Natural killer cell (primary cell): ENCODE results near the gene NSRP1. TPM values are rescaled to one million over a fixed set of nuclear protein-coding genes. Genes with fewer than 3 reads are reported as not detected.

Source experiments
- ATAC-seq, 3 donors: fragments of 150-1000 bp in 2 of 3; fragments of 200-7000 bp in 1 of 3; cut with Tn5 transposase; 1 replicate in 1 of 3; 2 replicates in 2 of 3; pipeline ENCODE4 v1.10.0; 2021; ENCODE audit warnings: mild to moderate bottlenecking in 2 of 3, moderate library complexity in 2 of 3
- DNase-seq, 2 donors: peaks; one replicate each; pipeline versions ENCODE4 v3.0.0 to v3.0.0-alpha.2; 2013 to 2021; ENCODE audit warnings: mixed read lengths in 1 of 2
- H3K27ac ChIP-seq: one replicate; pipeline ENCODE4 v1.5.1; 2013; ENCODE audit warnings: mild to moderate bottlenecking, low read length
- H3K27me3 ChIP-seq: one replicate; pipeline ENCODE4 v1.6.1; 2013; ENCODE audit warnings: low read length; ENCODE audit not compliant: control insufficient read depth, insufficient read depth
- H3K36me3 ChIP-seq: one replicate; pipeline ENCODE4 v1.6.1; 2013; ENCODE audit warnings: low read length; ENCODE audit not compliant: control insufficient read depth, insufficient read depth
- H3K4me1 ChIP-seq: one replicate; pipeline ENCODE4 v1.6.1; 2013; ENCODE audit warnings: low read length; ENCODE audit not compliant: control insufficient read depth, insufficient read depth
- H3K4me3 ChIP-seq: one replicate; pipeline ENCODE4 v1.5.1; 2013; ENCODE audit warnings: low read length
- H3K9me3 ChIP-seq: one replicate; pipeline ENCODE4 v1.6.1; 2013; ENCODE audit warnings: low read length; ENCODE audit not compliant: control insufficient read depth, insufficient read depth
- H3K27ac Mint-ChIP-seq, 2 donors: one replicate each; pipeline ENCODE4 v1.8.0; 2022; ENCODE audit warnings: mild to moderate bottlenecking in 2 of 2, mixed read lengths in 2 of 2, moderate library complexity in 1 of 2
- H3K27me3 Mint-ChIP-seq, 2 donors: one replicate each; pipeline ENCODE4 v1.8.0; 2022; ENCODE audit warnings: low read depth in 2 of 2, mixed read lengths in 2 of 2
- H3K36me3 Mint-ChIP-seq: one replicate; pipeline ENCODE4 v1.8.0; 2022; ENCODE audit warnings: mixed read lengths
- H3K4me1 Mint-ChIP-seq, 2 donors: one replicate each; pipeline ENCODE4 v1.8.0; 2022; ENCODE audit warnings: mixed read lengths in 2 of 2
- H3K4me3 Mint-ChIP-seq: one replicate; pipeline ENCODE4 v1.8.0; 2022; ENCODE audit warnings: mild to moderate bottlenecking, moderate library complexity, mixed read lengths
- H3K9me3 Mint-ChIP-seq, 2 donors: one replicate each; pipeline ENCODE4 v1.8.0; 2022; ENCODE audit warnings: mixed read lengths in 2 of 2
- WGBS: methylation state at CpG from one replicate; pipeline ENCODE4 v1.1.7; 2013; ENCODE audit warnings: missing lambda C conversion rate; ENCODE audit not compliant: insufficient coverage; 5-methylcytosine and 5-hydroxymethylcytosine counted together
- intact Hi-C: fragments of 100-400 bp; cut with micrococcal nuclease; formaldehyde crosslinking; loops from one replicate; pipeline ENCODE4 v1.14.2; 2022
- total RNA-seq, 4 donors: library from RNA; stranded (reverse); fragments of 120-200 nt in 1 of 4; gene quantifications; one replicate each; pipeline versions ENCODE4 v1.2.3 to v1.2.4, GENCODE V29; 2013 to 2022
- TF ChIP-seq, protein P1 (sequence below): fragments of 200-600 bp; IDR thresholded peaks from one replicate; pipeline ENCODE4 v1.8.0; 2022; ENCODE audit warnings: antibody characterized with exemption

The NSRP1 gene
- total RNA-seq, 3 donors from 2014 or later (not counting 1 experiment from before 2014, with no cell fraction given) = 27.0 to 33.7 (median 29.7) TPM

- Mint-ChIP-seq H3K27ac (no peak overlapping the region), H3K4me3 (no peak overlapping the region), H3K9me3 (no peaks in the 10 kb centered on the region), H3K27me3 (no peaks in the 10 kb centered on the region), H3K4me1 (peaks cover 29 to 35% of the 10 kb centered on the region in 2 donors), H3K36me3 (no peaks in the 10 kb centered on the region)
- DNase-seq = no peak
- Histone ChIP-seq H3K36me3 (peaks cover 14% of the 10 kb centered on the region), H3K9me3 (no peaks in the 10 kb centered on the region), H3K27me3 (no peaks in the 10 kb centered on the region), H3K27ac (no peak overlapping the region), H3K4me3 (no peak overlapping the region), H3K4me1 (no peaks in the 10 kb centered on the region)
- intact Hi-C loops = no loop called here
- no peak for ATAC-seq
- TF ChIP-seq, protein P1, sequence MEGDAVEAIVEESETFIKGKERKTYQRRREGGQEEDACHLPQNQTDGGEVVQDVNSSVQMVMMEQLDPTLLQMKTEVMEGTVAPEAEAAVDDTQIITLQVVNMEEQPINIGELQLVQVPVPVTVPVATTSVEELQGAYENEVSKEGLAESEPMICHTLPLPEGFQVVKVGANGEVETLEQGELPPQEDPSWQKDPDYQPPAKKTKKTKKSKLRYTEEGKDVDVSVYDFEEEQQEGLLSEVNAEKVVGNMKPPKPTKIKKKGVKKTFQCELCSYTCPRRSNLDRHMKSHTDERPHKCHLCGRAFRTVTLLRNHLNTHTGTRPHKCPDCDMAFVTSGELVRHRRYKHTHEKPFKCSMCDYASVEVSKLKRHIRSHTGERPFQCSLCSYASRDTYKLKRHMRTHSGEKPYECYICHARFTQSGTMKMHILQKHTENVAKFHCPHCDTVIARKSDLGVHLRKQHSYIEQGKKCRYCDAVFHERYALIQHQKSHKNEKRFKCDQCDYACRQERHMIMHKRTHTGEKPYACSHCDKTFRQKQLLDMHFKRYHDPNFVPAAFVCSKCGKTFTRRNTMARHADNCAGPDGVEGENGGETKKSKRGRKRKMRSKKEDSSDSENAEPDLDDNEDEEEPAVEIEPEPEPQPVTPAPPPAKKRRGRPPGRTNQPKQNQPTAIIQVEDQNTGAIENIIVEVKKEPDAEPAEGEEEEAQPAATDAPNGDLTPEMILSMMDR = no peak
- no CpG with 5 or more reads among the region's 3 CpGs for WGBS
Measured at GRCh38 chr17:30158896-30159625, 42.4 kb downstream of the NSRP1 start.

DNA sequence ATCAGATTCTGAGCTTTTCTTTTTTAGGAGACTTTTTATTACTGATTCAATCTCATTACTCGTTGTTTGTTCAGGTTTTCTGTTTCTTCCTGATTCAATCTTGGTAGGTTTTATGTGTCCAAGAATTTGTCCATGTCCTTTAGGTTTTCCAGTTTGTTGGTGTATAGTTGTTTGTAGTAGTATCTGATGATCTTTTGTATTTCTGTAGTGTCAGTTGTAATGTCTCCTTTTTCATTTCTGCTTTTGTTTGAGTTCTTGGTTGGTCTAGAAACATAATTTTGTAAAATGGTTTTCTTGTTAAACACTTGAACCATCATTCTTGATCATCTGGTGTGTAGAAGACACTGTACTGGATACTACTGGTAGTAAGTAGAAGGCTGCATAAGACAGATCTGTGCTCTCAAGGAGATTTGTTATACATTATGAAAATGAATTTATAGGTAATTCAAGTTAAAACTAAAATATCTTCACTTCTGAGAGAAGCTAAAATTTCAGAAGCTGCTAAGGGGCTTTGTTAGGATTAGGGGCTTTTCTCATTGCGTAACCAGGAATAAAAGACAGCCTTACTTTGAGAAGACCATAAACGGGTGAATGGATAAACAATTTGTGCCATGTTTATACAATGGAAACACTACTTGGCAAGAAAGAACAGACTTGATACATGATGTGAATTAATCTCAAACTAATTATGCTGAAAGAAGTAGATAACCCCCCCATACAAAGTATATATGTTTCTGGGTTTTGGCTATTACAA, 44.0 kb downstream of the NSRP1 start:
- intact Hi-C loops = no loop called here
- H3K27ac Mint-ChIP-seq = peak overlapping the region in 1 of 2 donors; percentile 6
- no peak for DNase-seq
- no peak for ATAC-seq
- Histone ChIP-seq H3K27me3 (no peaks in the 10 kb centered on the region), H3K4me3 (no peak overlapping the region), H3K4me1 (no peaks in the 10 kb centered on the region), H3K9me3 (no peaks in the 10 kb centered on the region), H3K36me3 (peaks cover 11% of the 10 kb centered on the region), H3K27ac (no peak overlapping the region)
- H3K9me3 Mint-ChIP-seq = no peaks in the 10 kb centered on the region
- H3K36me3 Mint-ChIP-seq = no peaks in the 10 kb centered on the region
- TF ChIP-seq, protein P1 = no peak
- no peak overlapping the region for H3K4me3 Mint-ChIP-seq
- H3K4me1 Mint-ChIP-seq = peaks cover 29 to 41% of the 10 kb centered on the region in 2 donors
- no peaks in the 10 kb centered on the region for H3K27me3 Mint-ChIP-seq
- 100% methylated on average over 2 of the region's 3 CpGs for WGBS

- no peak for DNase-seq
- Mint-ChIP-seq H3K36me3 (no peaks in the 10 kb centered on the region), H3K27me3 (no peaks in the 10 kb centered on the region), H3K4me1 (peaks cover 29 to 41% of the 10 kb centered on the region in 2 donors), H3K9me3 (no peaks in the 10 kb centered on the region), H3K4me3 (no peak overlapping the region), H3K27ac (no peak overlapping the region)
- ATAC-seq = no peak
- Histone ChIP-seq H3K4me3 (no peak overlapping the region), H3K36me3 (peaks cover 14% of the 10 kb centered on the region), H3K9me3 (no peaks in the 10 kb centered on the region), H3K27me3 (no peaks in the 10 kb centered on the region), H3K27ac (no peak overlapping the region), H3K4me1 (no peaks in the 10 kb centered on the region)
- TF ChIP-seq, protein P1 = no peak
- intact Hi-C loops = no loop called here
Measured at GRCh38 chr17:30161601-30162000, 45.0 kb downstream of the NSRP1 start.
